Trophoblast cell (in vitro differentiated cells and primary cell): Measurements from ENCODE around the gene RANBP9.

ENCODE experiments used
- DNase-seq, 2 donors: peaks; one replicate each; pipeline ENCODE4 v3.0.0-alpha.2; 2016
- H2AFZ ChIP-seq: 2 replicates; pipeline ENCODE4 v1.6.1; 2013; ENCODE audit warnings: low read length, moderate library complexity, mild to moderate bottlenecking; ENCODE audit not compliant: insufficient read depth, poor library complexity
- H2AK5ac ChIP-seq: 2 replicates; pipeline ENCODE4 v1.6.1; 2013; ENCODE audit warnings: mild to moderate bottlenecking, low read length
- H2BK120ac ChIP-seq: 2 replicates; pipeline ENCODE4 v1.6.1; 2013; ENCODE audit warnings: low read length, mild to moderate bottlenecking, moderate library complexity; ENCODE audit not compliant: insufficient read depth, poor library complexity
- H2BK12ac ChIP-seq: 2 replicates; pipeline ENCODE4 v1.6.1; 2013; ENCODE audit warnings: mild to moderate bottlenecking, low read length, moderate library complexity
- H2BK5ac ChIP-seq: 2 replicates; pipeline ENCODE4 v1.6.1; 2013; ENCODE audit warnings: low read length, low read depth, moderate library complexity, mild to moderate bottlenecking; ENCODE audit not compliant: poor library complexity
- H3K14ac ChIP-seq: 2 replicates; pipeline ENCODE4 v1.6.1; 2013; ENCODE audit warnings: mild to moderate bottlenecking, low read length
- H3K18ac ChIP-seq: 2 replicates; pipeline ENCODE4 v1.6.1; 2013; ENCODE audit warnings: mild to moderate bottlenecking, low read length
- H3K23ac ChIP-seq: 2 replicates; pipeline ENCODE4 v1.6.1; 2013; ENCODE audit warnings: low read length
- H3K27ac ChIP-seq: 2 replicates; pipeline ENCODE4 v1.5.1; 2013; ENCODE audit warnings: low read depth, mild to moderate bottlenecking, inconsistent platforms, low read length, moderate library complexity
- H3K27me3 ChIP-seq: 2 replicates; pipeline ENCODE4 v1.6.1; 2013; ENCODE audit warnings: inconsistent platforms, mild to moderate bottlenecking, low read length, moderate library complexity; ENCODE audit not compliant: insufficient read depth
- H3K36me3 ChIP-seq, 2 experiments: 1 replicate in 1 of 2; 2 replicates in 1 of 2; pipeline ENCODE4 v1.6.1; 2013; ENCODE audit warnings: low read length in 2 of 2, mild to moderate bottlenecking in 2 of 2, moderate library complexity in 1 of 2; ENCODE audit not compliant: insufficient read depth in 2 of 2, control insufficient read depth in 1 of 2
- H3K4ac ChIP-seq: 2 replicates; pipeline ENCODE4 v1.6.1; 2013; ENCODE audit warnings: low read depth, mild to moderate bottlenecking, low read length, moderate library complexity
- H3K4me1 ChIP-seq, 2 experiments: 1 replicate in 1 of 2; 2 replicates in 1 of 2; pipeline ENCODE4 v1.6.1; 2013; ENCODE audit warnings: low read length in 2 of 2, mild to moderate bottlenecking in 2 of 2, moderate library complexity in 1 of 2; ENCODE audit not compliant: insufficient read depth in 2 of 2, control insufficient read depth in 1 of 2
- H3K4me2 ChIP-seq: 2 replicates; pipeline ENCODE4 v1.6.1; 2013; ENCODE audit warnings: inconsistent platforms, mild to moderate bottlenecking, low read length, moderate library complexity
- H3K4me3 ChIP-seq: 2 replicates; pipeline ENCODE4 v1.5.1; 2013; ENCODE audit warnings: mild to moderate bottlenecking, low read depth, low read length, inconsistent platforms
- H3K79me1 ChIP-seq: one replicate; pipeline ENCODE4 v1.6.1; 2013; ENCODE audit warnings: low read length
- H3K79me2 ChIP-seq: 2 replicates; pipeline ENCODE4 v1.6.1; 2013; ENCODE audit warnings: low read length, mild to moderate bottlenecking; ENCODE audit not compliant: control insufficient read depth, insufficient read depth, poor library complexity
- H3K9ac ChIP-seq: 2 replicates; pipeline ENCODE4 v1.6.1; 2013; ENCODE audit warnings: mild to moderate bottlenecking, low read length
- H3K9me3 ChIP-seq: 2 replicates; pipeline ENCODE4 v1.6.1; 2013; ENCODE audit warnings: low read depth, mild to moderate bottlenecking, control low read depth, inconsistent platforms, low read length; ENCODE audit not compliant: insufficient read depth
- H4K12ac ChIP-seq: 2 replicates; pipeline ENCODE4 v1.6.1; 2013; ENCODE audit warnings: low read depth, mild to moderate bottlenecking, low read length, moderate library complexity
- H4K8ac ChIP-seq: 2 replicates; pipeline ENCODE4 v1.6.1; 2013; ENCODE audit warnings: low read depth, mild to moderate bottlenecking, low read length, moderate library complexity
- H4K91ac ChIP-seq: one replicate; pipeline ENCODE4 v1.6.1; 2013; ENCODE audit warnings: low read depth, mild to moderate bottlenecking, low read length, moderate library complexity
- WGBS: extraction: QIAGEN DNeasy Blood & Tissue Kit; methylation state at CpG from one replicate; pipeline ENCODE4 v1.1.7; 2013; ENCODE audit warnings: missing lambda C conversion rate; ENCODE audit not compliant: insufficient read length, insufficient coverage; ENCODE audit errors: extremely low coverage; 5-methylcytosine and 5-hydroxymethylcytosine counted together

RANBP9 gene

GRCh38 chr6:13624871-13625288 is 86.8 kb downstream of the RANBP9 start:
- no CpG with 5 or more reads among the region's 4 CpGs for WGBS
- Histone ChIP-seq H2BK12ac (no peak overlapping the region), H4K91ac (no peak overlapping the region), H3K14ac (no peak overlapping the region), H3K4me2 (no peak overlapping the region), H3K36me3 (peaks cover 7 to 19% of the 10 kb centered on the region in 2 experiments), H3K79me2 (no peaks in the 10 kb centered on the region), H2BK120ac (no peak overlapping the region), H3K18ac (no peak overlapping the region), H2AFZ (no peak overlapping the region), H3K79me1 (no peaks in the 10 kb centered on the region), H3K4me3 (no peak overlapping the region), H3K9me3 (no peaks in the 10 kb centered on the region), H3K9ac (no peak overlapping the region), H3K23ac (no peak overlapping the region), H3K27me3 (no peaks in the 10 kb centered on the region), H3K4ac (no peak overlapping the region), H4K8ac (no peak overlapping the region), H2AK5ac (no peak overlapping the region), H2BK5ac (no peak overlapping the region), H3K4me1 (no peaks in the 10 kb centered on the region), H4K12ac (no peak overlapping the region), H3K27ac (no peak overlapping the region)
- DNase-seq = peak in 1 of 2 donors; percentile 62

GRCh38 chr6:13617066-13617465 is 94.6 kb downstream of the RANBP9 start:
- no peak overlapping the region for H3K9ac ChIP-seq
- H2BK12ac ChIP-seq = no peak overlapping the region
- peaks cover 0 to 3% of the 10 kb centered on the region in 2 experiments for H3K4me1 ChIP-seq
- no peaks in the 10 kb centered on the region for H3K27me3 ChIP-seq
- no peak overlapping the region for H3K23ac ChIP-seq
- H3K36me3 ChIP-seq = peaks cover 8 to 23% of the 10 kb centered on the region in 2 experiments
- DNase-seq = no peak
- no peak overlapping the region for H3K27ac ChIP-seq
- no peak overlapping the region for H4K12ac ChIP-seq
- no peak overlapping the region for H3K4me2 ChIP-seq
- H3K79me2 ChIP-seq = peaks cover 13% of the 10 kb centered on the region
- H2BK120ac ChIP-seq = no peak overlapping the region
- H2BK5ac ChIP-seq = no peak overlapping the region
- no peak overlapping the region for H3K4ac ChIP-seq
- H3K18ac ChIP-seq = no peak overlapping the region
- H4K8ac ChIP-seq = no peak overlapping the region
- no peak overlapping the region for H2AK5ac ChIP-seq
- H4K91ac ChIP-seq = no peak overlapping the region
- H3K9me3 ChIP-seq = no peaks in the 10 kb centered on the region
- H3K79me1 ChIP-seq = peaks cover 9% of the 10 kb centered on the region
- H3K14ac ChIP-seq = no peak overlapping the region
- no CpG with 5 or more reads among the region's 2 CpGs for WGBS
- H3K4me3 ChIP-seq = no peak overlapping the region
- no peak overlapping the region for H2AFZ ChIP-seq

- DNase-seq = peak; percentile 28 to 49
- Histone ChIP-seq H2BK5ac (no peak overlapping the region), H2AFZ (no peak overlapping the region), H3K36me3 (peaks cover 8 to 19% of the 10 kb centered on the region in 2 experiments), H3K27ac (peak overlapping the region; percentile 77), H3K4me1 (peaks cover 0 to 3% of the 10 kb centered on the region in 2 experiments), H3K14ac (no peak overlapping the region), H3K27me3 (no peaks in the 10 kb centered on the region), H3K79me2 (peaks cover 13% of the 10 kb centered on the region), H3K4me3 (peak overlapping the region; percentile 91), H3K79me1 (peaks cover 9% of the 10 kb centered on the region), H2AK5ac (no peak overlapping the region), H3K4ac (peak overlapping the region; percentile 35), H4K12ac (no peak overlapping the region), H3K23ac (no peak overlapping the region), H3K9me3 (no peaks in the 10 kb centered on the region), H3K4me2 (peak overlapping the region; percentile 93), H3K18ac (no peak overlapping the region), H2BK120ac (no peak overlapping the region), H4K91ac (no peak overlapping the region), H3K9ac (peak overlapping the region; percentile 91), H4K8ac (no peak overlapping the region), H2BK12ac (no peak overlapping the region)
- no CpG with 5 or more reads among the region's 14 CpGs for WGBS
Measured at GRCh38 chr6:13615792-13616120, 95.9 kb downstream of the RANBP9 start.

GRCh38 chr6:13614926-13615791 is 96.5 kb downstream of the RANBP9 start, which contains the start of gene NOL7:
Gene NOL7, plus strand, starts transcription at chr6:13615335. Its CDS starts 24 bp downstream, at chr6:13615359.
- no peaks in the 10 kb centered on the region for H3K27me3 ChIP-seq
- peak within 1 kb of the TSS; percentile 95 for H4K8ac ChIP-seq
- no peak within 1 kb of the TSS for H2BK12ac ChIP-seq
- H3K79me2 ChIP-seq = peaks cover 13% of the 10 kb centered on the region
- peaks cover 9% of the 10 kb centered on the region for H3K79me1 ChIP-seq
- H3K4me1 ChIP-seq = peaks cover 0 to 3% of the 10 kb centered on the region in 2 experiments
- H3K4me3 ChIP-seq = peak within 1 kb of the TSS; percentile 91
- WGBS = no CpG with 5 or more reads among the region's 85 CpGs
- peak within 1 kb of the TSS; percentile 84 for H3K18ac ChIP-seq
- no peaks in the 10 kb centered on the region for H3K9me3 ChIP-seq
- DNase-seq = peak; percentile 97 to 99
- peak within 1 kb of the TSS; percentile 91 for H3K9ac ChIP-seq
- H2BK120ac ChIP-seq = peak within 1 kb of the TSS; percentile 69
- peak within 1 kb of the TSS; percentile 82 for H3K4ac ChIP-seq
- H3K27ac ChIP-seq = peak within 1 kb of the TSS; percentile 77
- H4K91ac ChIP-seq = peak within 1 kb of the TSS; percentile 82
- peak within 1 kb of the TSS; percentile 93 for H3K4me2 ChIP-seq
- H2BK5ac ChIP-seq = peak within 1 kb of the TSS; percentile 29
- peak within 1 kb of the TSS; percentile 86 for H3K14ac ChIP-seq
- H2AFZ ChIP-seq = peak within 1 kb of the TSS; percentile 89
- H3K23ac ChIP-seq = no peak within 1 kb of the TSS
- H3K36me3 ChIP-seq = peaks cover 8 to 19% of the 10 kb centered on the region in 2 experiments
- peak within 1 kb of the TSS; percentile 89 for H4K12ac ChIP-seq
- no peak within 1 kb of the TSS for H2AK5ac ChIP-seq
